Panc1 (cell line): ENCODE data around the gene ELOVL2. TPM values are rescaled to one million over a fixed set of nuclear protein-coding genes. Genes with fewer than 3 reads are reported as not detected.

Experiments
- ATAC-seq: fragments of 200-7000 bp; cut with Tn5 transposase; 2 replicates; pipeline ENCODE4 v1.9.1; 2020; ENCODE audit warnings: mild to moderate bottlenecking, moderate library complexity
- BruUV-seq: library from RNA; stranded (reverse); fragments of 400-500 nt; replicated peaks from 2 replicates; lab custom pipeline; 2021; lab: Mats Ljungman, UMichigan
- CTCF ChIA-PET: fragments of 300-600 bp; sonication (Branson Sonifier 250); formaldehyde crosslinking; loops from one replicate; lab custom pipeline; 2022; ENCODE audit warnings: antibody characterized with exemption; lab: Charles Lee
- POLR2A ChIA-PET: fragments of 300-600 bp; sonication (Branson Sonifier 250); formaldehyde crosslinking; loops from one replicate; lab custom pipeline; 2022; ENCODE audit warnings: antibody characterized with exemption; lab: Charles Lee
- DNase-seq: peaks from one replicate; pipeline ENCODE4 v3.0.0-alpha.2; 2010; ENCODE audit warnings: low read depth, low spot score
- H3K27ac ChIP-seq: 2 replicates; pipeline ENCODE4 v1.5.1; 2011; ENCODE audit warnings: mild to moderate bottlenecking, low read length, inconsistent platforms
- H3K27me3 ChIP-seq: fragments of 200-500 bp; sonication (Bioruptor generic); 2 replicates; pipeline ENCODE4 v1.6.0; 2014; ENCODE audit warnings: low read length, inconsistent platforms; ENCODE audit not compliant: control insufficient read depth, insufficient read depth
- H3K36me3 ChIP-seq: fragments of 200-500 bp; sonication (Bioruptor generic); 2 replicates; pipeline ENCODE4 v1.5.1; 2014; ENCODE audit warnings: inconsistent platforms, mild to moderate bottlenecking, low read length, moderate library complexity; ENCODE audit not compliant: control insufficient read depth, insufficient read depth
- H3K4me1 ChIP-seq: 2 replicates; pipeline ENCODE4 v1.5.1; 2011; ENCODE audit warnings: inconsistent platforms, mild to moderate bottlenecking, low read length, moderate library complexity; ENCODE audit not compliant: control insufficient read depth, insufficient read depth
- H3K4me3 ChIP-seq, 2 experiments: 2 replicates each; pipeline ENCODE4 v1.5.1; 2011 to 2012; ENCODE audit warnings: low read depth in 2 of 2, low read length in 2 of 2, mild to moderate bottlenecking in 2 of 2, inconsistent platforms in 1 of 2, moderate library complexity in 1 of 2
- H3K9me3 ChIP-seq: fragments of 200-500 bp; sonication (Bioruptor generic); 2 replicates; pipeline ENCODE4 v1.5.1; 2014; ENCODE audit warnings: low read depth, mild to moderate bottlenecking, inconsistent platforms, low read length, moderate library complexity; ENCODE audit not compliant: control insufficient read depth, insufficient read depth
- POLR2AphosphoS5 ChIP-seq: IDR thresholded peaks from 2 replicates; pipeline ENCODE4 v1.6.1; 2012; ENCODE audit warnings: mild to moderate bottlenecking, low read depth, low read length, moderate library complexity
- TCF7L2 ChIP-seq: IDR thresholded peaks from 2 replicates; pipeline ENCODE4 v1.6.1; 2011; ENCODE audit warnings: mild to moderate bottlenecking, low read depth, low read length, inconsistent platforms
- in situ Hi-C: cut with HindIII; loops from 2 replicates; pipeline ENCODE4 v1.10.0; 2016; ENCODE audit warnings: low sequenced_read_pairs, low pct_unique_long_range_greater_than_20kb
- intact Hi-C: fragments of 100-400 bp; cut with micrococcal nuclease; formaldehyde crosslinking; loops from one replicate; pipeline ENCODE4 v1.10.0; 2022; ENCODE audit not compliant: unreplicated experiment
- total RNA-seq: library from RNA; stranded (reverse); gene quantifications from one replicate; pipeline ENCODE4 v1.2.1, GENCODE V29; 2021; ENCODE audit not compliant: unreplicated experiment
- TF ChIP-seq, protein P1 (sequence below): fragments of 450-650 bp; IDR thresholded peaks from 2 replicates; pipeline ENCODE4 v1.5.1; 2017; ENCODE audit warnings: mild to moderate bottlenecking
- TF ChIP-seq, protein P2 (sequence below), 2 experiments: IDR thresholded peaks; 2 replicates each; pipeline ENCODE4 v1.6.1; 2011 to 2012; ENCODE audit warnings: low read depth in 2 of 2, control low read depth in 1 of 2, low read length in 1 of 2, mild to moderate bottlenecking in 1 of 2, moderate library complexity in 1 of 2; ENCODE audit not compliant: insufficient read depth in 1 of 2

The ELOVL2 gene
- total RNA-seq, 1 experiment from 2014 or later: 27.8 TPM

- Histone ChIP-seq H3K4me1 (peaks cover 5% of the 10 kb centered on the region), H3K27me3 (no peaks in the 10 kb centered on the region), H3K9me3 (no peaks in the 10 kb centered on the region), H3K27ac (no peak overlapping the region), H3K4me3 (no peak overlapping the region), H3K36me3 (no peaks in the 10 kb centered on the region)
- peak; percentile 87 for ATAC-seq
- ChIA-PET POLR2A (no interaction called here), CTCF (interaction anchor here (0.6 to 1.3 kb wide), 3 partner anchors 39 to 114 kb away, joined by 4 to 10 read pairs (median 5); partner anchors contain the start of gene SYCP2L)
- peak; percentile 36 for DNase-seq
- BruUV-seq: no TSS peak
- TF ChIP-seq, protein P1, sequence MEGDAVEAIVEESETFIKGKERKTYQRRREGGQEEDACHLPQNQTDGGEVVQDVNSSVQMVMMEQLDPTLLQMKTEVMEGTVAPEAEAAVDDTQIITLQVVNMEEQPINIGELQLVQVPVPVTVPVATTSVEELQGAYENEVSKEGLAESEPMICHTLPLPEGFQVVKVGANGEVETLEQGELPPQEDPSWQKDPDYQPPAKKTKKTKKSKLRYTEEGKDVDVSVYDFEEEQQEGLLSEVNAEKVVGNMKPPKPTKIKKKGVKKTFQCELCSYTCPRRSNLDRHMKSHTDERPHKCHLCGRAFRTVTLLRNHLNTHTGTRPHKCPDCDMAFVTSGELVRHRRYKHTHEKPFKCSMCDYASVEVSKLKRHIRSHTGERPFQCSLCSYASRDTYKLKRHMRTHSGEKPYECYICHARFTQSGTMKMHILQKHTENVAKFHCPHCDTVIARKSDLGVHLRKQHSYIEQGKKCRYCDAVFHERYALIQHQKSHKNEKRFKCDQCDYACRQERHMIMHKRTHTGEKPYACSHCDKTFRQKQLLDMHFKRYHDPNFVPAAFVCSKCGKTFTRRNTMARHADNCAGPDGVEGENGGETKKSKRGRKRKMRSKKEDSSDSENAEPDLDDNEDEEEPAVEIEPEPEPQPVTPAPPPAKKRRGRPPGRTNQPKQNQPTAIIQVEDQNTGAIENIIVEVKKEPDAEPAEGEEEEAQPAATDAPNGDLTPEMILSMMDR: peak; percentile 87
- TF ChIP-seq, protein P2, sequence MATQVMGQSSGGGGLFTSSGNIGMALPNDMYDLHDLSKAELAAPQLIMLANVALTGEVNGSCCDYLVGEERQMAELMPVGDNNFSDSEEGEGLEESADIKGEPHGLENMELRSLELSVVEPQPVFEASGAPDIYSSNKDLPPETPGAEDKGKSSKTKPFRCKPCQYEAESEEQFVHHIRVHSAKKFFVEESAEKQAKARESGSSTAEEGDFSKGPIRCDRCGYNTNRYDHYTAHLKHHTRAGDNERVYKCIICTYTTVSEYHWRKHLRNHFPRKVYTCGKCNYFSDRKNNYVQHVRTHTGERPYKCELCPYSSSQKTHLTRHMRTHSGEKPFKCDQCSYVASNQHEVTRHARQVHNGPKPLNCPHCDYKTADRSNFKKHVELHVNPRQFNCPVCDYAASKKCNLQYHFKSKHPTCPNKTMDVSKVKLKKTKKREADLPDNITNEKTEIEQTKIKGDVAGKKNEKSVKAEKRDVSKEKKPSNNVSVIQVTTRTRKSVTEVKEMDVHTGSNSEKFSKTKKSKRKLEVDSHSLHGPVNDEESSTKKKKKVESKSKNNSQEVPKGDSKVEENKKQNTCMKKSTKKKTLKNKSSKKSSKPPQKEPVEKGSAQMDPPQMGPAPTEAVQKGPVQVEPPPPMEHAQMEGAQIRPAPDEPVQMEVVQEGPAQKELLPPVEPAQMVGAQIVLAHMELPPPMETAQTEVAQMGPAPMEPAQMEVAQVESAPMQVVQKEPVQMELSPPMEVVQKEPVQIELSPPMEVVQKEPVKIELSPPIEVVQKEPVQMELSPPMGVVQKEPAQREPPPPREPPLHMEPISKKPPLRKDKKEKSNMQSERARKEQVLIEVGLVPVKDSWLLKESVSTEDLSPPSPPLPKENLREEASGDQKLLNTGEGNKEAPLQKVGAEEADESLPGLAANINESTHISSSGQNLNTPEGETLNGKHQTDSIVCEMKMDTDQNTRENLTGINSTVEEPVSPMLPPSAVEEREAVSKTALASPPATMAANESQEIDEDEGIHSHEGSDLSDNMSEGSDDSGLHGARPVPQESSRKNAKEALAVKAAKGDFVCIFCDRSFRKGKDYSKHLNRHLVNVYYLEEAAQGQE (IDR thresholded peaks at IDR 0.05; ENCODE audit: insufficient read depth in 1 of 2, low read depth in 2 of 2, low read length in 1 of 2): no peak
- intact Hi-C loops: loop anchor here (5.0 kb wide), 3 partner anchors 88 to 543 kb away; partner anchors contain the start of gene ELOVL2
- in situ Hi-C loops: no loop called here
Measured at GRCh38 chr6:10954590-10955010, 89.5 kb downstream of the ELOVL2 start.

- Histone ChIP-seq H3K9me3 (no peaks in the 10 kb centered on the region), H3K4me1 (peaks cover 5% of the 10 kb centered on the region), H3K36me3 (no peaks in the 10 kb centered on the region), H3K4me3 (no peak overlapping the region), H3K27ac (no peak overlapping the region), H3K27me3 (no peaks in the 10 kb centered on the region)
- CTCF ChIA-PET: interaction anchor here (0.8 to 1.7 kb wide), 2 partner anchors 88 to 117 kb away, joined by 4 to 16 read pairs; no protein-coding TSS in a partner anchor
- BruUV-seq: no TSS peak
- TF ChIP-seq POLR2AphosphoS5 (no peak), TCF7L2 (no peak)
- TF ChIP-seq, protein P2 (IDR thresholded peaks at IDR 0.05; ENCODE audit: insufficient read depth in 1 of 2, low read depth in 2 of 2, low read length in 1 of 2): no peak
- TF ChIP-seq, protein P1: peak; percentile 69
- POLR2A ChIA-PET: no interaction called here
- peak; percentile 89 for ATAC-seq
- intact Hi-C loops: loop anchor here (2.0 to 5.0 kb wide), 4 partner anchors 91 to 546 kb away; partner anchors contain the start of gene ELOVL2
- DNase-seq: peak; percentile 43
- in situ Hi-C loops: no loop called here
Measured at GRCh38 chr6:10951675-10952282, 92.3 kb downstream of the ELOVL2 start.
